Fibroblast of skin of back (primary cell): ENCODE results near the gene STK24.
A peak's percentile ranks its signal among the peaks of the same experiment; 100 is the strongest.
"Not testable (repeated sequence)": the region's sequence is repeated elsewhere in the genome, so short reads cannot be mapped to it uniquely, and the experiment has no call there.

Source experiments
- DNase-seq: peaks from one replicate; pipeline ENCODE4 v3.0.0-alpha.2; 2013

Gene STK24

DNA sequence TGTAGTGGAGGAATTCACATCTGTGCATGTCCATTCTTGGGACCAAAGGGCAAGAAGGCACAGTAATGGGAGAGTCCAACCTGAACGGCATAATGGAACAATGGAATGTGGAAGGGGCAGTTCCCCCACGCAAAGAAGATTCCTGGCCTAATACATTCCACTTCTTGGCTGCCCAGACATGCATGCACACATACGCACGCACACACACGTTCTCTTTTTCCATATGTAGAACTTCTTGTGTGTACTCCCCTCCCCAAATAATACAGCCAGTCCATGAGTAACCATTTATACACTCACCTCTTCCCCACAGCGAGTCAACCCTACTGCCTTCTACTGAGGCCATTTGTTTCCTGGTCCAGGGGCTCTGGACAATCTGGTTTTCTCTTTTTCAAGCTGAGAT lies 6.0 kb upstream of the STK24 start:
- peak; percentile 40 for DNase-seq

DNA sequence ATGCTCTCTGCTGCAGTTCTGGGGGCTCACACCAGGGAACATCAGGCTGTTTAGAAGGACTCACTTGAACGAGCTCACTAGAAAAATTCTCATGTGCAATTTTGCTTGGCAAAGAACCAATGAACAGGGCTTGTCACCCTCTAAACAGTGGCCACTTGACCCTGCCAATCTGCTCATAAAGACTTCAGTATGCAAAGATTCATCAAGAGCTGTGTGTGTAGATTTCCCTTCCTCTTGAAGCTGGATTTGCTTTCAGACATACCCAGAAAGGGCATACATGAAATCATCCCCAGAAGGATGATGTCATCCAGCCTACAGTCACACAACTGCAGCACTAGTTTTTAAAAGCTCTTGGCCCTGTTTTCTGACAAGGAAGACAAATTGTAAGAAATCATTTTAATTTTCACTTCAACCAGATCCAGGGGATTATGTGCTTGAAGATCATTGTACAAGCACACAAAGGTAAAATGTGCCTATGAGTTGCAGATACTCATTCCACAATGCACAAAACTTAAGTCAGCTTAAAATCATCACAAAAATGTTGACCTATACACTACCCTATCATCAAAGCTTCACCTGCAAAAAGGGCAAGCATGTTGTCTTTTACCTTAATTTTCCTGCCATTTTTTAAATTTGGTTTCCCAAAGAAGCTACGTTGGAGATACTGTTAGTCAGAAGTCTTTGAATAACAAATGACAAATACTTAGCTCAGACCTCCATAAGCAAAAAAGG lies 5.2 kb upstream of the STK24 start:
- DNase-seq = peak; percentile 85

DNA sequence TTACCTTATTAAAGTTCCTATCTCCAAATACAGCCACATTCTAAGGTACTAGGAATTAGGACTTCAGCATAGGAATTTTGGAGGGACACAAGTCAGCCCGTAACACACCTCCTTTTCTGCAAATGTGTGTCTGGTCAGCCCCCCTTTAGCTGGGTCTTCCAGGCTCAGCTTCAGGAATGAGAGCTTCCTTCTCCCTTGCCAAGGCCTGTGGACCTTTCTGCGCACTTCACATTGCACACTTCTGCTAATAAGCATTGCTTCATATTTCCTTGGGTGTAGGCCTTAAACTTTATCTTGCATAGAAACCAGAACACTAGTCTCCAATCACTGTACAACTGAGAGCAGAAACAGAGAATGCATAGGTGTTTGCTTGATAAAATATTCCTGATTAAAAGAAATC lies 4.5 kb upstream of the STK24 start:
- no peak for DNase-seq

DNA sequence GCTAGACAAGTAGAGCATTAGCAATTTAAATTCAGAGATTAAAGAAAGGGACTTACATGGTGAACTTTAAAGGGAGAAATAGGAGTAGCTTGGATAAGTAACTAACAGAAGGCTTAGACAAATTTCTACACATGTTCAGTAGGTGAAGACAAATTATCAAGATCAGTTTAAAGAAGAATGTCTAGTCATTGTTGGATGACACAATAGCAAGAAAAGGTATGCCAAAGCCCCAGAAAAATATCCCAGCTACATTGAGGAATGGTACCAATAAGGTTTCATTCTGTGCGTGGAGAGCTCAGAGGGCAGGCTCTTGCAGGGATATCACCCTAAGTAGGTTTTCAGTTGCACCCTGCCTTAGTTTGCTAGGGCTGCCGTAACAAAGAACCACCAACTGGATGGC lies 3.5 kb upstream of the STK24 start:
- DNase-seq = no peak

DNA sequence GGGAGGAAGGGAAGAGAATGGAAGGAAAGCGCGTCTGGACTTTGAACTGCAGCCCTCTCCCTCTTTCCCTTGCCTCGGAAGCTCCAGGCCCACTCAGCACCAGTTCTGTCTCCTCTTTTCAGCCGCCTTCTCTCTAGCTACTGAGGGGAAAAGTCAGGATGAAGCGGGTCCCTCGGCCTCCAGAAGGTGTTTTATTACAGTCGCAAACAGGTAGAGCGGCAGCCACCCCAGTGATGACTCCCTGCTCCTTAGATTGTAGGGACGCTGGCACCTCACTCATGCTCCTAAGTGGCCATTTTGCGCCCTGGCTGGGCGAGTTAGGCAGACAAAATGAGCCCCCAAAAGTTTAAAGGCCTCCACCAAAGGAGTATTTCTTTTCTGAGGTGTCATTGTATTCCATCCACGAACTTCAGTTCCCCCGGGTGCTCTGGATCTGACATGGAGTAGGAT lies 954 bp upstream of the STK24 start:
- DNase-seq = no peak

DNA sequence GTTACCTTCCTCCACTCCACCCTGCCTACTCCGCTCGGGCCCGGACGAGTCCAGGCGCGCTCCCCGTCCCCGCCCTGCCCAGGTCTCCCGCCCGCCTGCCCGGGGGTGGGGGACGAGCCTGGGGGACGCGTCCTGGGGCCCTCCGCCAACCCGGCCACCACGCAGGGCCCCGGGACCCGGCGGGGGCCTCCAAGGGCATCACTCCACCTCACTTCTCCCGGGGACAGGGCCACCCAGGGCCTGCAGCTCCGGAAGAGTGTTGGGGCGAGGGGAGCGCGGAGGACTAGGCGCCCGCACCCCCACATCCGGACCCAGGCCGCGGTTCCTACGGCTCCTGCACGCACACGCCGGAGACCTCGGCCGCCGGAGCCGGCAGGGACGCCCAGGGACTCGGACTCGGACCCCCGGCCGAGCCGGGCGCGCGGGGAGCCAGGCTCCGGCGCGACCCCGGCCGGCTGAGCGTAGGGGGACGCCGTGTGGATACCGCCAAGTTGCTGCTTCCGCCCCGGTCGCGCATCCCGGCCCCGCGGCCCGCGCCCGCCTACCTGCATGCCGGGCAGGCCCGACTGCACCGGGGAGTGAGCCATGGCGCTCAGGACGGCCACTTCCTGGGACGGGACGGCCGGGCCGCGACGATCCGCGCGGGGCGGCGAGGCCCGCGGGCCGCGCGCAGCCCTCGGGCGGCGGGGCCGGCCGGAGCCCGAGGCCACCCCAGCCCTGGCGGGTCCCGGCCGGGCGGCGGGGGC lies 534 bp downstream of the STK24 start:
- peak; percentile 45 for DNase-seq

DNA sequence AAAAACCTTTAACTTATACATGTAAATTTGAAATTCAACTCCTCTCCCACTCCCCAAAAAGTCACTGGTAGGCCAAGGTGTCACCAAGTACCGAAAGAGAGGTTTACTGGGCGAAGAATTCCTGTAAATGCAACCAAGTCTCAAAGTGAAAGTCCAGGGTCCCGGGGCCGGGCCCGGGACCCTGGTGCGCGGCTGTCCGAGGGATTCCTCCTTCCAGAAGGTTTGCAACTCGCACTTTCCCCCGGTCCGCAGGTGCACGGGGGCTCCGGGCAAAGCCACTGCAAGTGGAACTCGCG lies 1.1 kb downstream of the STK24 start:
- DNase-seq = no peak

DNA sequence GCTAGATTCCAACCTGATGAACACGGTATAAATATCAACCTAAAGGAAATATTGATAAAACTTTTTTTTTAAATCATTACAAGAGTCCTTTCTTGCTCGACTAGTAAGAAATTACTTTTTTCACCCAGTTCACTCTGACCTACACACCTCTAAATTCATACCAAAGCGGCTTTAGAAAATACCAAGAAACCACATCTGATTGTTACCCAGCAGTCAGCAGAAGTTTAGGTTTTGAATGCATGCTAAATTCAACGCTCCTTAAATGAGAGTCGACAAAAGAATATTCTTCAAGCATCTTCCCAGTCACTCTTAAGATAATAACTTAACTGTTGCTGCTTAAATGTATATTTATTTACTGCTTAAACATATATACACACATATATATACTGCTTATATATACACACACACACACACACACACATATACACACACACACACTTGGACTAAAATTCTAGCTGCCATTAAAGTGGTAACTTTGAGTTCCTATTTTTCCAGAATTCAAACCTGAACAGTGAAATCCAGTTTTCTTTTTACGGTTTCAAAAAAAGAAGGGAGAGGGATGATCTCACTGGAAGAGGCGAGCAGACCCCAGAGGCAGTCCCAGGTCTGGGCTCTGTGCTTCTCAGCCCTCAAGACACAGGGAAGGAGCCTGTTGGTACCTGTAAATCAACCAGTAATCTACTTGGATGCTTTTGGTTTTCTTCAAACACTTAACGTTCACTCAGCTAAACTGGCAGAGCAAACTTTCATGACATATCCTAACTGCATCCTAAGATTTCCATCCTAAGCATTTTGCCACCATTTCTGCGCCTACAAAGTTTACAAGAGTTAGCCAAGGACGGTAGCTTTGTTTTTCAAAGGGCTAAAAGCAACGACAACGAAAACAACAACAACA lies 1.7 kb downstream of the STK24 start:
- no peak for DNase-seq

DNA sequence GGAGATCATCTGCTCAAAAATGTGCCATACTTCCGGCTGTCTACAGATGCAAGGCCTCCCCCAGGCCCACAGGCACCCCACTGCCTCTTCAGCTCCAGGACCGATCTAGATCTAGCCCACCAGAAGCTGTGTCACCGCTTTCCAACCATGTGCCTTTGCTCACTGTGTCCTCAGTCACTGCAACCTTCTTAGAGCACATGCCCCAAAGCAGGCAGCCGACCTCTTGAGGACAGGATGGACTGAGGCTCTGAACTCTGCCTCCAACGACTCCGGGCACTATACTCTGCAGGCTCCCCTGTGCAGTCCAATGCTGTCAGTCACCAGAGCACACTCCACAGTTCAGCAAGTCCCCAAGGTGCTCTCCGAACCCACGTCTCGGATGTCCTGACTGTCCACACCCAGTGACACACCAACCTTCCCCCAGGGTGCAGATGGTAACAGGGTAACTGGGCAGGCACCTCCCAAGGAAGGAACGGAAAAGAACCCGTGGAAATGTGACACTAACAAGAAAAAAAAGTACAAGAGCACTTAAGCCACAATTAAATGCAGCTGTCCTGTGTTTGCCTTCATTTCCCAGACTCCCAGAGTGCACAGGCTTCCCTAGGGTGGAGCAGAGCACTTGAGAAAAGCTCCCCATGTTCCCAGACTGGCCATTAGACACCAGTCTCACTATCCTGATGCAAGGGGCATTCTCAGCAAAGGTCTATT lies 4.8 kb downstream of the STK24 start:
- peak; percentile 82 for DNase-seq

DNA sequence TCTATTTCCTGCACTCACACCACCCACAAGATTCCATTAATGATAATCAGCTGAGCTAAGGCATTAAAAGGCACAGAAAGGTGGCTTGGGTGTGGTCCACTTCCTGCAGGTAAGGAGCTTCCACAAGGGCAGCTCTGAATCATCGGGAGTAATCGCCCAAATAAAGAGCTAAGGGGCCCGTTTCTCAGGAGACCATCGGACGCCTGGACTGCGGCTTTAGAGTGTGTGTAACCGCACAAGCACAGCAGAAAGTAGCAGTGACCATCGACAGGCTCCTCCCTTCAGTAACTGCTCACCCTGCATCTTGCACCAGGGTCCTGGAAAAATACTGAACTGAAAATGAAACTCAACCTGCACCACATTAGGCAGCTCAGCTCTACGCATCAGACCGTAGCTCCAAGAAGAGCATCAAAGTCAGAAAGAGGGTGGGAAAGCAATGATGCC lies 6.0 kb downstream of the STK24 start:
- no peak for DNase-seq

DNA sequence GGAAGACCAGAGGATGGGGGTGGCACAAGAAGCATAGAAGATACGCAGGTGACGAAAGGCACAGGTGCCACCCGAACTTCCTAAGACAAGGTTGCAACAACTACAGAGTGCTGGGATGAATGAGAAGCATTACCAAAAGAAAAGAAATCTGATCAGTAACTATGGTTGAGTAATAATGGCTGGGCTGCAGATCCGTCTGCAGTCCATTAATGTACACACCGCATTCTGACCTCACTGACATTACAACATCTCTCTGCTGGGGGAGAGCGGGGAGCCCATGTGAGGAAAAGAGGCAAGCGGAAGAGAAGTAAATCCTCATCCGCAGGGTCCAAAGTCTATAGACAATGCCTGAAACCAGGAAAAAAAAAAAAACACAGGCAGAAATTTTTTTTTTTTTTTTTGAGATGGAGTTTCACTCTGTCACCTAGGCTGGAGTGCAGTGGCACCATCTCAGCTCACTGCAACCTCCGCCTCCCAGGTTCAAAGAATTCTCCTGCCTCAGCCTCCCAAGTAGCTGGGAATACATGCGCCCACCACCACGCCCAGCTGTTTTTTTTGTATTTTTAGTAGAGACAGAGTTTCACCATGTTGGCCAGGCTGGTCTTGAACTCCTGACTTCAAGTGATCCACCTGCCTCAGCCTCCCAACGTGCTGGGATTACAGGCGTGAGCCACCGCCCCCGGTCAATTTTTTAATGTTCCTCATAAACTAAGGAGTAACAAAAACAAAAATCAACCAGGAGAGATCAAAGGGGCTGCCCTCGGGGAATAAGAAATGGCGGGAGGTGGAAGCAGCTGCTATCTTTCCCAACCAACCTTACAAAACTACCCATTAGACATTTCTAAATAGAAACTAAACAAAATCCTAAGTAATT lies 7.2 kb downstream of the STK24 start:
- DNase-seq = not testable (repeated sequence)

DNA sequence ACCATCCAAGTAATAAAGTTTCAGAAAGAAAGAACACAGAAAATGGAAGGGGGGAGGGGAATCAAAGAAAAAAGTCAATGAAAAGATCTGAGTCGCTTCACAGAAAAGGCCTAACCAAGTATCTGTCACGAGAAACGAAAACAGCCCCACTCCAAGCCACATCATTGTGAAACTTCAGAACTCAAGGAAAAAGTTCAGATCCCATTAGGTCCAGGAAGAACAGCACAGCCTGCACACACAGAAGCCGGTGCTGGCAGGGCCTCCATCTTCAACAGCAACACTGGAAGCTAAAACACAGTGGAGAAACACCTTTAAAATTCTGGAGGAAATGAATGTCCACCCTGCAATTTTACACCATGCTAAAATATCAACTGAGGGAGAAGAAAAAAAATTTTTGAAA lies 8.0 kb downstream of the STK24 start:
- DNase-seq = no peak

DNA sequence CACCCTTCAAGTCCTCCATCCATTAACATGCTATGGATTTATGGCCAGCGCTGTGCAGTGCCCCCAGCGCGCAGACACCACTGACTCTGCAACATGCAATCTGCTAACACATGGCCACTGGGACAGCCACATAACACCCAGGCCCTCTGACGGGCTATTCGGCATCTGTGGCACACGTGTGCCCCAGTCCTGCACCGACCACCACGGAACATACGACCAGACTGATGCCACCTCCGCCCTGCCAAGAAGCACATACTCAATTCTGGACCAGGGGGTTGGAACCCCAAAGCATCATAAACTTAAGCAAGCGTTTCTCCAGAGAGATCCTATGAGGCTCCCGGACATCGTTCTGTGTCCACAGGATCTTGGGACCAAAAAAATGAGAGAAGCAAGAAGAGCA lies 9.8 kb downstream of the STK24 start:
- no peak for DNase-seq

DNA sequence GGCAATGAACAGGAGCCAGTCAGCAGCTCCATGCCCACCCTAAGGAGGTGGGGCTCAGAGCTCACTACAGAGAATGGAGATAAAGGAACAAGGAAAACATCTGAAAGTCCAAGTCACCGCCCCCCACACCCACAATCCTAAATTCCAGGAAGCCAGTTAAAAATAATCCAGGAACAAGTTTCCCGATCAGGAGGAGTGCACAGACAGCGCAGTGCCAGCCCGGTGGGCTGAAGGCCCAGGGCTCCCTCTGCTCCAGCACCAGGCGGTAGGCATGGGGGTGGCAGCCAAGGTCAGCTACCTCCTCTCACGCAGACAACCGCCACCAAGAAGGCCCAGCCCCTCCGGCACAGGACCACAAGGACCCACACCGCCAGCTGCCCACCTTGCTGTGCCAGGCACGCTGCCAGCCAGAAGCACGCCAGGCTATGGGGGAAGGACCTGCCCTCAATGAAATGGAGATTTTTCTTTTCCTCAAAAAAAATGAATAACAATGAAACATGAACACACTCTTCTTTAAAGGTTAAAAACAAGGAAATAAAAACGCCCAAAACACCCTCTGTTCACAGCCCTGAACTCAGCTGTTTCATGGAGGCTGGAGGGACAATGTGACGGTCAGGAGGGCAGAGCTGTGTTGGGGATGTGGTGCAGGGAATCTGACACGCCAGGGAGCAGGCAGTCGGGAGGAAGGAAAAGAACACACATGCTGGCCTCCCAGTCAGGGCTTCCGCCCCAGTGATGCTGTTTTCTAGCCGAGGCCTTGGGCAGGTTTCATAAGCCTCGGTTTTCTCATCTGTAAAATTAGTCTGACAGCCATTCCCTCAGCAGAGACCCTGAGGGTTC lies 11.0 kb downstream of the STK24 start:
- no peak for DNase-seq

DNA sequence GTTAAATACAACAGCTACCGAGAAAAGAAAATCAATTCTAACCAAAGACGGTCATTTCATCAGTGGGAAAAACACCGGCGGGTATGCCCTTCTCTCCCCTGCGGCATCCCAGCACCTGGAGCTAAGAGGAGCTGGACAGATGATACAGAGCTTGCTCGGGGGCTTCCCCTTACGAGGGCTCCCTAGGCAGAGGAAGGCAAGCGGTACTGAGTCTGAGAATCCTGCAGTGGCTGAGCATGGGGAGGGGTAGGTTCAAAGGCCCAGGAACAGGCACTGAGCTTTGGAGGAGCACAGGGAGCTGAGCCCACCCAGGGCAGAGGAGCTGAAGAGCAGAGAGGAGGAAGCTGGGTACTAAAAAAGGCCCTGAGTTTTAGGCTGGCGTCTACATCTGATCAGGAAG lies 12.7 kb downstream of the STK24 start:
- no peak for DNase-seq

DNA sequence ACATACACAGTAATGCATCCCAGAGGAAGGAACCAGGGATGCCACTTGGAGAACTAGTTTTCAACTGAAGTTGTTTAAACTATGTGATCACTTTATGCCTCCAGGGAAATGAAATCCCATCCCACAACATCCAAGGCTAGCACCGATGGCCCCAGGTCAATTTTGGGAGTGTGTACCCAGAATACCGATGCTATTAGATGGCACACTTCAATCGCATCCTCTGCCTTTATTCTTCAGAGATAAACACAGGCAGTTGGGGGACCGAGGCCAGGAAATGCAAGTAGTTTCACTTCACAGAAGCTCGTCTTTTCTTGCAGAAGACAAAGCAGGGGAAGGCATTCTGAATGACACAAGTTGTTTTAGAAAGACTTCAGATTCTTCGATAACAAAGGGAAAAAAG lies 13.8 kb downstream of the STK24 start:
- no peak for DNase-seq

DNA sequence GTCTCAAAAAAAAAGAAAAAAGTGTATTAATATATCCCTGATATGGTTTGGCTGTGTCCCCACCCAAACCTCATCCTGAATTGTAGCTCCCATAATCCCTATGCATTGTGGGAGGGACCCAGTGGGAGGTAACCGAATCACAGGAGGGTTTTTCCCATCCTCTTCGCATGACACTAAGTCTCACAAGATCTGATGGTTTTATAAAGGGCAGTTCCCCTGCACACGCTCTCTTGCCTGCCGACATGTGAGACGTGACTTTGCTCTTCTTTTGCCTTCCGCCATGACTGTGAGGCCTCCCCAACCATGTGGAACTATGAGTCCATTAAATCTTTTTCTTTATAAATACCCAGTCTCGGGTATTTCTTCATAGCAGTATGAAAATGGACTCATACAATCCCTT lies 17.7 kb downstream of the STK24 start:
- no peak for DNase-seq

DNA sequence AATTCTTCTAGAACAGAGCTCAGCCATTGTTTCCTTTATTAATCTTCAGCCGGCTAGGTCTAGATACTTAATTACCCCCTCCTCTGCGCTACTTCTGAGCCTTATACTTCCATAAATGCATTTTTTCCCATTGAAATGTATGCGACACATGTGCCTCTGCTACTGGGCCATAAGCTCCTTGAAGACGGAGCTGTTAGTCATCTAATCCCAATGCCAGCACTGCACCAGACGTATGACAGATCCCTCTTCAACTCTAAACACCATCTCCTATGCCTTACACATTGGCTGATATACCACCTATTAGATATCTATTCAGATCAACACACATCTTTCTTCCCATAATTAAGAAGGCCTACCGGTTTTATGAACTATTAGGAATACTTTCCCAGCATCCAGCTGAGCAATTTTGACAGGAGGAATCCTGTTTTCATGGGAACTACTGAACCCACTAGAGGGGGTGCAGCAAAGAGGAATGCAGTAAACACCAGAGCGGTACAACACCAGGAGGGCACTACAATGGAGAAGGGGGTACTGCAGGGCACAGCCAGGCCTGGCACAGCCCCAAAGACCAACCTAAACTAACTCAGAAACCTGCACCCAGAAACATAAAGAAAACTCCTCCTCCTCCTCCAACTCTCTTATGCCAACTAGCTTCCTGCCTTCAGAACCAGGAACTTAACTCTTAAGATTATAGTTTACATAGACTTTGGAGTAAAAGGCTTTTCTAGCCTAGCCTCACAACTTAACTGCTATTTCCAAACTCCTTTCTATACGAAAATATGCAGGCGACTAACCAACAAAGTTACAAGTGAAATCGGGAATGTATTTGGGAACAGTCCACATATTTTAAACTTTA lies 18.7 kb downstream of the STK24 start:
- DNase-seq = peak; percentile 66

DNA sequence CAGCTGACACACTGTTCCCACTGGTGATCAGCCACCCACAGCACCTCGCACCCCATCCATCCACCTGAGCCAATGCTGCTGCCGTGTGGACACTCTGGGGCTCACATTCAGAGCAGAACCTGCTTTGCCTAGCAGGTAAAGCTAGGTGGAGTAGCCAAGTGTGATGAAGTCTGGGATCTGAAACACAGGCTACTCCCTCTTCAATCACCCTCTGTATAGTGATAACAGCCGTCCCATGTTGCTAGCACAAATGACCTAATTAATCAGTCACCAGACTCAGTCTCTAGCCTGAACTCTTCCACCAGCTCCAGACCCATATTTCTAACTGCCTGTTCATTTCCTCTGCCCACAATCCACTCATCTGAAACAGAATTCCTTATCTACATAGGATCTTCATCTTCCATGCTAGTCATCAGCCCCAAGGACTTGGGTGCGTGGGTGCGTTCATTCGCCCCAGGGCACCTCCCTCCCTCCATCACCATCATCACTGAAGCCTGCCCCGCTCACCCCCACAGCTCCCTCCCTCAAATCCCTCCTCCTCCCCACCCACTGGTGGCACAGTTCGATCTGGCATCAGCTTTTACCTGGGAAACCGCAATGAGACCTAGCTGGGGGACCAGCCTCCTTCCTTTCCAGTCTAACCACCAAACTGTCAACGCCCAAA lies 19.8 kb downstream of the STK24 start:
- no peak for DNase-seq
